GM18502 (cell line): ENCODE data around the gene RPL27.
"Not testable (repeated sequence)": the region's sequence is repeated elsewhere in the genome, so short reads cannot be mapped to it uniquely, and the experiment has no call there.

Experiments
- ATAC-seq: cut with Tn5 transposase; IDR thresholded peaks from one replicate; pipeline ENCODE4 v1.9.1; 2021; ENCODE audit warnings: mild to moderate bottlenecking; ENCODE audit not compliant: unreplicated experiment, poor library complexity

The RPL27 gene

DNA sequence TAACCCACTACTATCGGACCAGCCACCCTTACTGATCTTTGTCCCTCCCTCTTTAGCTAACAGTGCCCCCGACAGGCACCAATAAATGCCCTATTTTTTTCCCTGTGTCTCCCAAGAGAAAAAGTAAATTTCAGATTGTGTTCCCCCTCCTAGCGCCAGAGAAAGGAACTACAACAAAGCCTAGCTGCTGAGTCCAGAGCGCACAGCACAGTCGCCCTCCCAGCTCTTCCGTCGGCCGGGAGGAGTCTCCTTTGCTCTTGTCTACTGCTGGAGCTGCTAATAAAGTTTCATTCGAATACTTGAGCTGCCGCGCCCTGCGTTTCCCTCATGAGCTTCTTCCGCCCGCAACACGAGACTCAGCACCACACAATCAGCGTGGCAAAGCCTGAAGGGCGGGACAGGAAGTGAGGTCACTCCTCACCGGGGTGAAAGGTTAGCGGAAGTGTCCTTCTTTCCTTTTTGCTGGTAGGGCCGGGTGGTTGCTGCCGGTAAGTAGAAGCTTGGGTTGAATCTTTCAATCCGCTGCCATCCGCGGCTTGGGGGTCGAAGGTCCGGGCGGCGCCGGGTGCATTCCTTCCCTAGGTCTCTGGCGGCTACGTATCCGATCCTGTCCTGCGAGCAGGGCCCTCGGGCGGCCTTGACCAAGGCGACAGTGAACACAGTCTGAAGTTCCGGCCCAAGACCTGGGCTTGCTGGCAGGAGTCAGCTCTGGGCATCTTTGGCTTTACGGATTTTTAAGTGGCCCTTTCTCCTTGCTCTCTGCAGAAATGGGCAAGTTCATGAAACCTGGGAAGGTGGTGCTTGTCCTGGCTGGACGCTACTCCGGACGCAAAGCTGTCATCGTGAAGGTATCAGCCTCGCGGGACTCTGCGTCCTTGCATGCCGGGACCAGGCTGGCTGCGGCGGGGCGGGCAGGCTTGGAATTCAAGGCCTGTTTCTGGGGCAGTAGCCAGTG lies at the start of gene RPL27:
Gene RPL27 (plus strand): TSS at position 436 of the 955 bp plus-strand sequence. CDS start 332 bp downstream, at position 768.
- peak; percentile 88 for ATAC-seq

DNA sequence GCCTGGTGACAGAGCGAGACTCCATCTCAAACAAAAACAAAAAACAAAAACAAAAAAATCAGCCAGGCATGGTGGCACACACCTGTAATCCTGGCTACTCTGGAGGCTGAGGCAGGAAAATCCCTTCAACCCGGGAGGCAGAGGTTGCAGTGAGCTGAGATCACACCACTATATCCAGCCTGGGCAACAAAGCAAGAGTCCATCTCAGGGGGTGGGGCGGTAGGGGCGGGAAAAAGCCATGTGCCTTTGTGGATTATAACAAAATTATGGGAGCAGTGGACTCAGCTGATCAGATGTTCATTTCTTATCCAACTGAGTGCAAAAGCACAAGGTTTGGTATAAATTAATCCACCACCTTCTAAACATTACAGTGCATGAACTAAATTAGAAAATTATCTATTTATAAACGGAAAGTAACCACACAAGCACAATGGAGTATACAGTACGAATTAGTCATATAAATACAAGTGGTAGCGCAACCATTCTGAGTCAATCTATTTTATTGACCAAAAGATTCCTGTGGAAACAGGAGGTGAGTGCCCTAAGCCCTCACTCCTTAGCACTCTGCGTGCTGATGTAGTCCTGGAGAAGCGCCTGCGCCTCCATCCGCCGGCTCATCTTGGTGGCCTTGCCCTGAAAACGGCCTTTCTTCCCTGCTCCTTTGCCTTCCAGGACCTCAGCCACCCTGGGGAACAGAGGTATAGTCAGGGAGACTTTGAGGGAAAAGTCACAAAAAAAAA lies 48.0 kb upstream of the RPL27 start:
- no peak for ATAC-seq

DNA sequence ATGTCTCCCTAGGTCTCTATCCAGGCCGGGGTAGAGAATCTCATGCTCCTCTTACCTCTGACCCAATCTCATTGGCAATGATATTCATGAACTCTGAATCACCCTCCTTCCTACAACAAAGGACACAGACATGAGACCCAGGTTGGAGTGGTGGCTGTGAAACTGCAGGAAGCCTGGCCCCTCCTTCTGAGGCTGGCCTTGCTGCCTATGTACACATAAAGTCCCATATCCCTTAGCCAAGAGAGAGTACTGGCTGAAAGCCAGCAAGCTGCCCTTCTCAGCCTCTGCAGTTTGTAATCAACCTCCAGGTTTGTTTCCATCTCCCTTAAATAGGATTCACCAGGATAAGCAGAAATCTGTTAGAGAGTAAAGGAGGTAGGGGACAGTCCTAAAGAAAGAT lies 44.5 kb upstream of the RPL27 start:
- no peak for ATAC-seq

GRCh38 chr17:42964161-42964932 lies 33.9 kb upstream of the RPL27 start, which contains the start of gene AARSD1:
Gene AARSD1, minus strand, starts transcription at chr17:42964454. Its CDS starts 14 bp downstream, at chr17:42964440.
- peak; percentile 84 for ATAC-seq

DNA sequence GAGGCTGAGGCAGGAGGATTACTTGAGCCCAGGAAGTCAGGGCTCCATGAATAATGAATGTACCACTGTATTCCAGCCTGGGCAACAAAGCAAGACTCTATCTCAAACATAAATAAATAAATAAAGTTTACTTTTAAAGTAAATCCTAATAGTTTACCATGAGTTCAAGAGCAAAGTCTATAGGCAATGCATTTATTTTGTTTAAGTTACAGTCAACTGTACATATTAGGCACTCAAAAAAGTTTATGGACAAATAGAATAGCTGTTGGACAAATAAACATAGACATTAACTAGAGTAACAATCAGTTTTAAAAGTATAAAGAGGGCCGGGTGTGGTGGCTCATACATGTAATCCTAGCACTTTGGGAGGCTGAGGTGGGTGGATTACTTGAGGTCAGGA lies 30.3 kb upstream of the RPL27 start:
- no peak for ATAC-seq

DNA sequence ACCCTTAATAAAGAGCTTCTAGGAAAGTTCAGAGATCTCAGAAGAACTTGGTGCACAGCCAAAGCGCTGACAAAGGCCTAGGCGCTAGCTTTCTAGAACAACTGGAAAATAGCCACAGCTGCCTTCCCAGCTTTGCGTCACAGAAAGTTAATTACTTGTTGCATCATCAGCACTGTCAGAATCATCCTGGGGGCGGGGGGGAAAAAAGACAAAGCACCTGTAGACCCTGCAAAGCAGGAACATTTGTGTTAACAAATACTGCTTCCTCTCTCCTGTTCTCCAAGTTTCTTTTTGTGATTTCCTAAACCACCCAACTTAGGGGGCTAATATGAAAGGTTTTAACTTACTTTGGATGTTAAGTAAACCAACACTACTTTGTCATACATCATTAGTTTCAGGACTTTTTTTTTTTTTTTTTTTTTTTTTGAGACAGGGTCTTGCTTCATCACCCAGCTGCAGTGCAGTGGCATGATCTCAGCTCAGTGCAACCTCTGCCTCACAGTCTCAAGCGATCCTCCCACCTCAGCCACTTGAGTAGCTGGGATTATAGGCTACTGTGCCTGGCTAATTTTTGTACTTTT lies 29.1 kb upstream of the RPL27 start:
- no peak for ATAC-seq

DNA sequence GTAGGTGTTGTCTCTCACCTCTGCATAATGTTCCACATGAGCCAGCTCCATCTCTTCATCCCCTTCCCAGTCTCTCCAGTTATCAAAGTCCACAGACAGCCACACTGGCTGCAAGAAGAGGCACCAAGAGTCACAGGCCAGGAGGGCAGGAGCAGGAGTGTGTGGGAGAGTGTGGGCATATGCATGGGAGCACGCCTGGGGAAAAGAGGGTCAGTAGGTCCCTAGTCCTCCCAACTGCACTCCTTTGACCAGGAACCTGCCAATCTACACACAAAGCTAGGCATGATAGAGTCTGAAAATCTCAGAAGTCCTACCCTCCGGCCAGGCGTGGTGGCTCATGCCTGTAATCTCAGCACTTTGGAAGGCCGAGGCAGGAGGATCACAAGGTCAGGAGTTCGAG lies 26.6 kb upstream of the RPL27 start:
- ATAC-seq = no peak

DNA sequence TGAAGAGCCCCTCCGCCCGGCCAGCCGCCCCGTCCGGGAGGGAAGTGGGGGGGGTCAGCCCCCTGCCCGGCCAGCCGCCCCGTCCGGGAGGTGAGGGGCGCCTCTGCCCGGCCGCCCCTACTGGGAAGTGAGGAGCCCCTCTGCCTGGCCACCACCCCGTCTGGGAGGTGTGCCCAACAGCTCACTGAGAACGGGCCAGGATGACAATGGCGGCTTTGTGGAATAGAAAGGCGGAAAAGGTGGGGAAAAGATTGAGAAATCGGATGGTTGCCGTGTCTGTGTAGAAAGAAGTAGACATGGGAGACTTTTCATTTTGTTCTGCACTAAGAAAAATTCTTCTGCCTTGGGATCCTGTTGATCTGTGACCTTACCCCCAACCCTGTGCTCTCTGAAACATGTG lies 24.9 kb upstream of the RPL27 start:
- ATAC-seq = not testable (repeated sequence)

- no peak for ATAC-seq
These were observed 23.0 kb upstream of the RPL27 start for GRCh38 chr17:42975265-42975664.

DNA sequence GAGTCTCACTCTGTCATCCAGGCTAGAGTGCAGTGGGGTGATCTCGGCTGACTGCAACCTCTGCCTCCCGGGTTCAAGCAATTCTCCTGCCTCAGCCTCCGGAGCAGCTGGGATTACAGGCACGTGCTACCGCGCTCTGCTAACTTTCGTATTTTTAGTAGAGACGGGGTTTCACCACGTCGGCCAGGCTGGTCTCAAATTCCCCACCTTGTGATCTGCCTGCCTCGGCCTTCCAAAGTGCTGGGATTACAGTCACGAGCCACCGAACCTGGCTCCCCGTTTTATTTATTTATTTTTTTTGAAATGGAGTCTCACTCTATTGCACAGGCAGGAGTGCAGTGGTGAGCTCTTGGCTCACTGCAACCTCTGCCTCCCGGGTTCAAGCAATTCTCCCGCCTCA lies 22.5 kb upstream of the RPL27 start:
- not testable (repeated sequence) for ATAC-seq

- ATAC-seq = peak; percentile 36
These were observed 18.5 kb upstream of the RPL27 start, which contains the start of gene PTGES3L for GRCh38 chr17:42979511-42980273. Gene PTGES3L, minus strand, starts transcription at chr17:42980080. Its CDS starts 27 bp downstream, at chr17:42980053.

DNA sequence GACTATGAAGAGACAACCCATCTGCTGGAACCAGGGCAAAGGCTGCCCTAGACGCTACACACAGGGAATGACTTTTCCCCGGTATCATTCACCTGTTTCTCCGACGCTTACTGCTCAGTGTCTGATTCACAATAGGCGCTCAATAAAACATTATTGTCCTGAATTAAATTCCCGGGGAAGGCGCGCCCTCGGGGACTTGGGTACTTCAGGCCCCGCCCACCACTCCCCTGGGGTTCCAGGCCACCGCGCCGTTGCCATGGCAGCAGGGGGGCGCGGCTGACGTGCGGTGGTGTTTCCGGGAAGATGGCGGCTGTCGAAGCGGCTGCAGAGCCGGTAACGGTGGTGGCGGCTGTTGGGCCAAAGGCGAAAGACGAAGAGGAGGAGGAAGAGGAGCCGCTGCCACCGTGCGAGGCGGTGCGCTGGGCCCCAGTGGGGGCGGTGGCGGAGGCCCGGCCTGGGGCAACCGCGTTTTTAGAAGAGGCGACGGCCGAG lies 17.9 kb upstream of the RPL27 start, which contains the start of gene RUNDC1:
Gene RUNDC1 (plus strand): TSS at position 292 of the 492 bp plus-strand sequence. CDS start 12 bp downstream, at position 304.
- peak; percentile 76 for ATAC-seq

GRCh38 chr17:42980766-42981397 lies 17.3 kb upstream of the RPL27 start:
- ATAC-seq = peak; percentile 46

- ATAC-seq = no peak
These were observed 16.0 kb upstream of the RPL27 start for GRCh38 chr17:42982266-42982665.

- ATAC-seq = no peak
These were observed 13.0 kb upstream of the RPL27 start for GRCh38 chr17:42985225-42985624.

DNA sequence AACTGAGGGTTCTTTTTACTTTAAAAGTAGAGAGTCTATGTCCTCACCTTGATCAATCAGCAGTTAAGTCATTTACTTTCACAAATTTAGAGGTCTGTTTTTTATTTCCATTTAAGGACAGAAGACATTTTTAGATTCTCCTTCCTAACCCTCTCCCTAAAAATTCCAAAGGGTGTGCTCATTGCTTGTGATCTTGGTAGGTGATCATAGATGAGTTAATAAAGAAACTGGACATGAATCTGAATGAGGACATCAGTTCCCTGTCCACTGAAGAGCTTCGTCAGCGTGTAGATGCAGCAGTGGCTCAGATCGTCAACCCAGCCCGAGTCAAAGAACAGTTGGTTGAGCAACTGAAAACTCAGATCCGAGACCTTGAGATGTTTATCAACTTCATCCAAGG lies 9.1 kb upstream of the RPL27 start:
- ATAC-seq = no peak

GRCh38 chr17:42989726-42990652 lies 8.2 kb upstream of the RPL27 start:
- no peak for ATAC-seq
